NCI-H2196 treated with DMSO at 0.1 percent for 48 hours (cell line): ENCODE measurements around the gene LLGL2.
A peak's percentile ranks its signal among the peaks of the same experiment; 100 is the strongest.
"Not testable (repeated sequence)": the region's sequence is repeated elsewhere in the genome, so short reads cannot be mapped to it uniquely, and the experiment has no call there.

Experiments
- DNase-seq: peaks from one replicate; lab custom pipeline; 2025; ENCODE audit not compliant: unreplicated experiment; lab: John Stamatoyannopoulos, UW

LLGL2 gene

DNA sequence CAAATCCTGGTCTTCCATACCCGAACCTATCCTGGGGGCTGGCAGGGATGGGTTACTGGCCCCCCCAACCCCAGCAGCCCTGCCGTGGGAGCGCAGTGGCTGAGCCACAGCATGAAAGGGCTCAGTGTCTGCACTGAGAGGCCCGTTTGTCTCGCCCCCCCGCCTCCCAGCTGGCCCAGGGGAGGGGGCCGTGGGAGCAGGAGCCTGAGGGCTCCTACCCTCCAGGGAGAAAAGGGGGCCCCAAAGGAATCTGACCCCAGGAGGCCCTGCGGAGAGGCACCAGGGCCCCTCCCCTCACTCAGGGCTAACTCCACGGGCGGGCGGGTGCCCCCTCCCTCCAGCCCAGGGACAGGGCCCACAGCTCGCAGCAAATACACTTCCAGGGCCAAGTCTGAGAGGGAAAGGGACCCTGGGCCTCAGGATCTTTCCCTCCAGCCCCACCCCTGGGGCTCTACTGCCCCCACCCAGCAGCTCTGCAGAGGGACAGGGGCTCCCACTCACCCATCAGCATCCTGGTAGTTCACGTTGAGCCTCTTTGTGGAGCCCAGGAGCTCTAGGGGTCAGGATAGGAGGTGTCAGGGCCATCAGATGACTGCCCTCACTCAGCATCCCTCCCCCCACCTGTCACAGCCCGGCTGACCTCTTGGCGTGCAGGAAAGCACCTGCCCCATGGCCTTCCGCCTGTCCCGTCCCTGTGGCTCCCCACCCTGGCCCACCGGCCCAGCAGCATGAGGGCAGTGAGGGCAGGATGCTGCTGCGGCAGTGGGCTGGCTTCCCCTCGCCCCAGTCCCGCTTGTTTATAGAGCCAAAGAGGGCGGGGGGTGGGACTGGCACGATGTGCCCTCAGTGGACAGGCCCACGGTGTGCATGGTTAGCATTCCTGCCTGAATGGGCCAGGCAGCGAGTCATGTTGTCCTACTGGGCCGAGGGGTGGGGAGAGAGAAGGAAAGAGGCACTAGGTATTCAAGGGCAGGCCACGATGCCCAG is 17.5 kb upstream of the LLGL2 start:
- DNase-seq, result no peak

DNA sequence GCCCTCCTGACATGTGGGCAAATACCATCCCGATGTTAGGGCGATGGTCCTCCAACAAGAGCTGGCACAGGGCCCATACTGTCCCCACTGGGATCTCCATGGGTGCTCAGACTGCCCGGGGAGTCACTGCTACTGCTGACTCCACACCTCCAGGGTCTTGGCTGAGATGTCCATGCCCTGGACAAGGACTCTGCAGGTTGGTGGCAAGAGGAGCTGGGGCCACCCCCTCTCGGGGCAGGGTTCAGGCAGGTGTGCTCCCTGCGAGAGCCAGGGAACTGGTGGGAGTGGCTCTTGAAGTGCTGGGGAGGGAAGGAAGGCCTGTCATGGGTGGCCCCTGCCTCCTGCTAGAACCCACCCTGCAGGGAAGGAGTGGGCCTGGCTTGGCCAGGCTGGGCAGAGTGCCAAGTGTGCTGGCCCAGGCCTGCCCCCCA is 16.6 kb upstream of the LLGL2 start:
- DNase-seq, result no peak

DNA sequence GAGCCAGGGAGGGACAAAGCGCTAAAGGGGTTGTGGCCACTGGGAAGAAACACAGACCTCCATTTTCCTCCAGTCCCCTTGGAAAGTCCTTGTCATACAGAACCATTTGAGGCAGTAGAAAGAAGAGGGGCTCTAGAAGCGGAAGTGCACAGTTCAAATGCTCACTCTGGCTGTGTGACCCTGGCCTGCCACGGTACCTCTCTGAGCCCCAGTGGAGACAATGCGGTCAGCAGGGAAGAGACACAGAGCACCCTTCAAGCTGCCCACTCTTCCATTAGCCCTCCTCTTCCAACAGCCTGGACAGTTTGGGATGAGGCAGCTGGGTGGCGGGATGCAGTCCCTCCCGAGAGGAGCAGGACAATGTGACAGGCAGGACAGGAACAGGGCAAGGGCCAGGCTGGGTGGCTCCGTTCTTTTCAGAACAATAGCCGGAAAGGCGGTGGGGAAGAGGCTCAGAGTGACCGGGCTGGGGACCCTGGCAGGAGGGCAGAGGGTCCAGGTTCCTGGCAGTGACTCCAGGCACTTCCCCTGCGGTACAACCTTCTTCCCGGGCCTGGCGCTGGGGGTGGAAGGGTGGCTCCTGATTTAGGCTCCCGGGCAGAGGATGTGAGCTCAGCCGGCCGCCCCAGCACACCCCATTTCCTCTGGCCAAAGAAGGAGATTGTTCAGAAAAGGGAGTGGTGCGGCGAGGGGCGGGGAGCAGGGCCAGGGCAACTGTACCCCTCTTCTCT is 15.8 kb upstream of the LLGL2 start:
- DNase-seq, result no peak

- DNase-seq, result no peak
Observed at GRCh38 chr17:75511270-75511609, 14.3 kb upstream of the LLGL2 start.

GRCh38 chr17:75511610-75512575 is 13.6 kb upstream of the LLGL2 start:
- peak; percentile 22 for DNase-seq

GRCh38 chr17:75512926-75513640 is 12.4 kb upstream of the LLGL2 start:
- DNase-seq, result no peak

DNA sequence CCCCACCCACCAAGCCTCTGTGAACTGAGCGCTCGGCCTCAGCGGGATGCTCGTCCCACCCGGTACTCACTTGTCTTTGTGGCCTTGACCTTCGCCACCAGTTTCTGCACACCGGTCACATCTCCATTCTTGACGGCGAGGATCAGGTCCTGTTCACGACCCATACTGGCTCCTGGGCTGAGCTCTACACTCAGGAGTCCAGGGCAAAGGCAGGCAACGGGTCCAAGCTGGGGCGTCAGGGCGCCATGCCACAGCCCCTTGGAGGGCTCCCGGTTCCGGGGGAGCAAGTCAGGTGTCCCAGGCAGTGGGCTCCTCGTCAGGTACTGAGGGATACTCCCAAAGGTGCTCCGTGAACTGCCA is 11.9 kb upstream of the LLGL2 start:
- DNase-seq, result no peak

DNA sequence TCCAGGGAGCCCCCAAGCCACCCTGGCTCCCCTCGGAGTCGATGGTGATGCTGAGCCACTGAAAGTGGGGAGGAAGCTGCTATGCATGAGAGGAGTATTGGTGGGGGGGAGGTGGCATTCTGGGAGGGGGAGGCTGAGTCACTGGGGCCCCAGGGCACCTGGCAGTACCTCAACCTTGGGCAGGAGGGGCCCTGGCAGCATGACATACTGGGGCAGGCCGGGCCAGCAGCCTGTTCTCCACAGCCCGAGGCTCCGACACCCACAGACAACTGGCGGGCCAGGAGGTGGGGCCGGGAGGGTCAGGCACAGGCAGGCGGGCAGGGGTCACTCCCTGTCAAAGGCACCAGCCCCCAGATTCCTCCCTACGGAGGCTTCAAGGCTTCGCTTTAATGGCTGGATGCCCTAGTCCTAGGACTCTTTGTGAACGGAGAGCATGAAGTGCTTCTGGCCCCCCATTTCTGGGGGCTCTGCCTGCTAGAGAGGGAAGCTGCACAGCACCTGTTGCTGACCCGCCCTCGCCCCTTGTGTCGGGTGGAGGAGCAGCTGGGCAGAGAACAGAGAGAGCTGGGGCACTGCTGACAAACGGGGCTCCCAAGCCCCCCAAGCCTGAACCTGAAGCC is 11.1 kb upstream of the LLGL2 start:
- DNase-seq, result no peak

GRCh38 chr17:75514919-75515495 is 10.5 kb upstream of the LLGL2 start:
- no peak for DNase-seq

GRCh38 chr17:75515496-75516254 is 9.8 kb upstream of the LLGL2 start, which contains the start of gene CASKIN2:
CASKIN2 (minus strand) TSS chr17:75515537; CDS start chr17:75513804, 1,733 bp downstream.
- DNase-seq, result peak; percentile 86

DNA sequence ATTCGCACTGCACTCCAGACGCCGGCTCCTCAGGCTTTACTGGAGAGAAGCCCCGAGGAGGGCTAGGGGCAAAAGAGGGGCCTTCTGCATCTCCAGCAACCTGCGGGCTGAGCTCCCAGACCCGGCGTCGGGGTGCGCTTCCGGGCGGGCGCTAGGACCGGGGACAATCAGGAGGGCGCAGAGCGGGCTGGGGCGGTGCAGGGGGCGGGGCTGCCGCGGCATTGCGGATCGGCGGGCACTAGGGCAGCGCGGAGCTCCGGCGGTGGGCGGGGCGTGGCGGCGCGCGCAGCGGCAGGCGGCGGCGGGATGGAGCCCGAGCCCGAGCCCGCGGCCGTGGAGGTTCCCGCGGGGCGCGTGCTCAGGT is 9.3 kb upstream of the LLGL2 start, which contains the start of gene TSEN54:
TSS of gene TSEN54 (plus strand) at position 274 of the 364 bp plus-strand sequence. CDS start at position 307, 33 bp downstream.
- DNase-seq, result peak; percentile 91

- no peak for DNase-seq
Observed at GRCh38 chr17:75516619-75517296, 8.7 kb upstream of the LLGL2 start.

GRCh38 chr17:75517297-75517865 is 8.1 kb upstream of the LLGL2 start:
- DNase-seq, result no peak

GRCh38 chr17:75518201-75518600 is 7.3 kb upstream of the LLGL2 start:
- DNase-seq, result no peak

GRCh38 chr17:75518983-75519537 is 6.4 kb upstream of the LLGL2 start:
- no peak for DNase-seq

- DNase-seq, result not testable (repeated sequence)
Observed at GRCh38 chr17:75520413-75520812, 5.1 kb upstream of the LLGL2 start.

- DNase-seq, result no peak
Observed at GRCh38 chr17:75521290-75521689, 4.2 kb upstream of the LLGL2 start.
